ENCODE measurements around the gene RGS6.

- TF ChIP-seq CTCF (IDR thresholded peaks at IDR 0.05; ENCODE audit: low read depth, low read length, missing input control) = no peak
- no peak for TF ChIP-seq REST (IDR thresholded peaks at IDR 0.05)
- no peak for TF ChIP-seq RAD21 (IDR thresholded peaks at IDR 0.05)
- TF ChIP-seq GABPA (IDR thresholded peaks at IDR 0.05 in 1 of 2, conservative IDR thresholded peaks at IDR 0.05 in 1 of 2) = no peak
- no peak for TF ChIP-seq TAF1 (conservative IDR thresholded peaks at IDR 0.05)
- no peak for TF ChIP-seq YY1 (IDR thresholded peaks at IDR 0.05)
- TF ChIP-seq JUND (IDR thresholded peaks at IDR 0.05) = no peak
- TF ChIP-seq SP1 (IDR thresholded peaks at IDR 0.05) = no peak
Observed at GRCh38 chr14:72434856-72435255, 502.6 kb downstream of the RGS6 start.
